Keratinocyte (primary cell): ENCODE measurements around the gene WNT4. TPM values are rescaled to one million over a fixed set of nuclear protein-coding genes. Genes with fewer than 3 reads are reported as not detected.

Experiments used
- DNase-seq: peaks from one replicate; pipeline ENCODE4 v3.0.0-alpha.2; 2011; ENCODE audit warnings: low read depth, missing footprints, low spot score
- FAIRE-seq: peaks from 2 replicates; lab custom pipeline; 2011; peaks lifted over from hg19 to GRCh38; lab: Jason Lieb, UNC
- H2AFZ ChIP-seq: 2 replicates; pipeline ENCODE4 v1.6.0; 2012; ENCODE audit warnings: low read length, control low read depth, inconsistent platforms; ENCODE audit not compliant: control insufficient read depth
- H3K27ac ChIP-seq: 2 replicates; pipeline ENCODE4 v1.5.1; 2011; ENCODE audit warnings: low read length; ENCODE audit not compliant: control insufficient read depth, insufficient read depth
- H3K27me3 ChIP-seq: 3 replicates; pipeline ENCODE4 v1.6.0; 2011; ENCODE audit warnings: low read length; ENCODE audit not compliant: control insufficient read depth, insufficient read depth; ENCODE audit errors: extremely low read depth
- H3K36me3 ChIP-seq, 2 experiments: 2 replicates in 1 of 2; 3 replicates in 1 of 2; pipeline ENCODE4 v1.5.1; 2011; ENCODE audit warnings: low read length in 2 of 2, mild to moderate bottlenecking in 1 of 2; ENCODE audit not compliant: control insufficient read depth in 2 of 2, insufficient read depth in 2 of 2; ENCODE audit errors: extremely low read depth in 1 of 2
- H3K4me1 ChIP-seq: 3 replicates; pipeline ENCODE4 v1.5.1; 2011; ENCODE audit warnings: low read length; ENCODE audit not compliant: control insufficient read depth, insufficient read depth; ENCODE audit errors: extremely low read depth
- H3K4me2 ChIP-seq: 3 replicates; pipeline ENCODE4 v1.6.0; 2011; ENCODE audit warnings: low read depth, low read length; ENCODE audit not compliant: control insufficient read depth, insufficient read depth; ENCODE audit errors: extremely low read depth
- H3K4me3 ChIP-seq, 3 experiments: fragments of 200-600 bp in 1 of 3; sonication (generic) in 1 of 3; 2 replicates in 2 of 3; 3 replicates in 1 of 3; pipeline ENCODE4 v1.5.1; 2011 to 2016; ENCODE audit warnings: low read length in 3 of 3, mild to moderate bottlenecking in 3 of 3, control low read depth in 2 of 3, inconsistent platforms in 1 of 3, low read depth in 1 of 3, mixed read lengths in 1 of 3, mixed run types in 1 of 3, moderate library complexity in 1 of 3; ENCODE audit not compliant: control insufficient read depth in 2 of 3, insufficient read depth in 2 of 3; ENCODE audit errors: extremely low read depth in 1 of 3
- H3K79me2 ChIP-seq: 2 replicates; pipeline ENCODE4 v1.6.0; 2012; ENCODE audit warnings: low read length; ENCODE audit not compliant: control insufficient read depth, insufficient read depth
- H3K9ac ChIP-seq: 3 replicates; pipeline ENCODE4 v1.6.0; 2011; ENCODE audit warnings: low read length; ENCODE audit not compliant: control insufficient read depth, insufficient read depth; ENCODE audit errors: extremely low read depth
- H3K9me1 ChIP-seq: 3 replicates; pipeline ENCODE4 v1.6.0; 2011; ENCODE audit warnings: low read length; ENCODE audit not compliant: control insufficient read depth, insufficient read depth; ENCODE audit errors: extremely low read depth
- H3K9me3 ChIP-seq: 2 replicates; pipeline ENCODE4 v1.5.1; 2012; ENCODE audit warnings: low read depth, low read length; ENCODE audit not compliant: control insufficient read depth
- H4K20me1 ChIP-seq: 3 replicates; pipeline ENCODE4 v1.6.0; 2011; ENCODE audit warnings: low read length; ENCODE audit not compliant: control insufficient read depth, insufficient read depth; ENCODE audit errors: extremely low read depth
- EZH2 ChIP-seq: IDR thresholded peaks from one replicate; pipeline ENCODE4 v1.6.1; 2012; ENCODE audit warnings: inconsistent platforms, mild to moderate bottlenecking, low read length, moderate library complexity
- dilution Hi-C: fragments of 300-500 bp; cut with MboI; formaldehyde crosslinking; loops from one replicate; pipeline ENCODE4 v1.7.0; 2020; ENCODE audit warnings: low sequenced_read_pairs; ENCODE audit not compliant: extremely low pct_ligation_motif_present
- polyA plus RNA-seq, 5 experiments: library from polyadenylated mRNA; depleted of rRNA in 3 of 5; stranded (reverse) in 3 of 5; stranded (forward) in 1 of 5; unstranded in 1 of 5; fragments of >200 nt; gene quantifications; 1 replicate in 1 of 5; 2 replicates in 3 of 5; 3 replicates in 1 of 5; pipeline versions ENCODE4 v1.2.1 to v1.2.3, GENCODE V29; 2011 to 2012; ENCODE audit warnings: missing spikeins in 2 of 5, low read depth in 1 of 5, low replicate concordance in 1 of 5
- TF ChIP-seq, protein P1 (sequence below), 3 experiments: IDR thresholded peaks in 1 of 3; conservative IDR thresholded peaks in 1 of 3; optimal IDR thresholded peaks in 1 of 3; 2 replicates in 2 of 3; 3 replicates in 1 of 3; pipeline versions ENCODE3 to v1.5.1; 2011; ENCODE audit warnings: low read length in 3 of 3, mild to moderate bottlenecking in 3 of 3, moderate library complexity in 2 of 3, control low read depth in 1 of 3, inconsistent platforms in 1 of 3; ENCODE audit not compliant: insufficient read depth in 2 of 3; ENCODE audit errors: extremely low read depth in 1 of 3

The WNT4 gene
- polyA plus RNA-seq, 1 donor (not counting 4 experiments of a cell fraction or from before 2014, with no cell fraction given) = 2.6 TPM

DNA sequence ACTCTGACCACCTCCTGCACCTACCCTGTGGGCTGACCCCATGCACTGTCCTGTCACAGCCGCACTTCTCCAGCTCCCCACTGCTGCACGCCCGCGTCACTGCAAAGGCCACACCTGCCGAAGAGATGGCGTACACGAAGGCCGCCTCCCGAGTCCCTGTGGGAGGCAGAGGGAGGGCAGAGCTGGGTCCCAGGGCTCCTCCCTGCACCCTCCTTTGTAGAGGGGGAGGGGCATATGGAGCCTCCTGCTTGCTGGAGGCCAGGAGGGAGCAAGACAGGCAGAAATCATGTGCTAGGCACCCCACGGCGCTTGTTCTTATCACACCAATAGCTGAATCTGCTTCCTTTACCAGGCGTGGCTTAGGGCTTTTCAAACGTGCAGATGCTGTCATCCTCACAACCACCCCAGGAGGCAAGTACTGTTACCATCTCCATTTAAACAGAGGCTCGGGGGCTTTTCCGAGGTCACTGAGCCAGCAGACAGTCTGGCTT, 21.4 kb downstream of the WNT4 start:
- dilution Hi-C loops = no loop called here
- peaks cover 33% of the 10 kb centered on the region for H4K20me1 ChIP-seq
- H3K36me3 ChIP-seq = peaks cover 6 to 11% of the 10 kb centered on the region in 2 experiments
- no peak overlapping the region for H3K9ac ChIP-seq
- H3K9me3 ChIP-seq = no peaks in the 10 kb centered on the region
- H3K4me2 ChIP-seq = no peak overlapping the region
- no peak overlapping the region for H3K27ac ChIP-seq
- no peaks in the 10 kb centered on the region for H3K27me3 ChIP-seq
- TF ChIP-seq, protein P1, sequence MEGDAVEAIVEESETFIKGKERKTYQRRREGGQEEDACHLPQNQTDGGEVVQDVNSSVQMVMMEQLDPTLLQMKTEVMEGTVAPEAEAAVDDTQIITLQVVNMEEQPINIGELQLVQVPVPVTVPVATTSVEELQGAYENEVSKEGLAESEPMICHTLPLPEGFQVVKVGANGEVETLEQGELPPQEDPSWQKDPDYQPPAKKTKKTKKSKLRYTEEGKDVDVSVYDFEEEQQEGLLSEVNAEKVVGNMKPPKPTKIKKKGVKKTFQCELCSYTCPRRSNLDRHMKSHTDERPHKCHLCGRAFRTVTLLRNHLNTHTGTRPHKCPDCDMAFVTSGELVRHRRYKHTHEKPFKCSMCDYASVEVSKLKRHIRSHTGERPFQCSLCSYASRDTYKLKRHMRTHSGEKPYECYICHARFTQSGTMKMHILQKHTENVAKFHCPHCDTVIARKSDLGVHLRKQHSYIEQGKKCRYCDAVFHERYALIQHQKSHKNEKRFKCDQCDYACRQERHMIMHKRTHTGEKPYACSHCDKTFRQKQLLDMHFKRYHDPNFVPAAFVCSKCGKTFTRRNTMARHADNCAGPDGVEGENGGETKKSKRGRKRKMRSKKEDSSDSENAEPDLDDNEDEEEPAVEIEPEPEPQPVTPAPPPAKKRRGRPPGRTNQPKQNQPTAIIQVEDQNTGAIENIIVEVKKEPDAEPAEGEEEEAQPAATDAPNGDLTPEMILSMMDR (optimal IDR thresholded peaks at IDR 0.05 in 1 of 3, IDR thresholded peaks at IDR 0.05 in 1 of 3, conservative IDR thresholded peaks at IDR 0.05 in 1 of 3; ENCODE audit: extremely low read depth in 1 of 3, insufficient read depth in 2 of 3, low read length in 3 of 3) = no peak
- no peak for TF ChIP-seq EZH2
- peaks cover 4% of the 10 kb centered on the region for H3K4me1 ChIP-seq
- H2AFZ ChIP-seq = no peak overlapping the region
- DNase-seq (no peak), FAIRE-seq (no peak)
- H3K9me1 ChIP-seq = peaks cover 7% of the 10 kb centered on the region
- H3K79me2 ChIP-seq = no peaks in the 10 kb centered on the region
- no peak overlapping the region for H3K4me3 ChIP-seq

DNA sequence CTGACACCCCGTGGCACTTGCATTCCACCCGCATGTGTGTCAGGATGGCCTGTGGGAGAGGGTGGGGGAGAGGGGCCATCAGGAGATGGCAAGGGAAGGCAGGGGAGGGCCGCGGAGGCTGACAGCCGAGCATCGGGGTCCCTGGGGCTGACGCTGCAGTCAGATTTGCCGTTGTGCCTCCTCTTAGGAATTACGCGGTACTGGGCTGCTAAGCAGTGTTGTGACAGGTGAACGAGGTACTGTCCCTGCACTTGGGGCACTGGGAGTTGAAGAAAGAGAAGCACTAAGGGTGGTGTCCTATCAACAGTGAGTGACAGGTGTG, 22.5 kb downstream of the WNT4 start:
- Histone ChIP-seq H3K27ac (no peak overlapping the region), H3K4me1 (peaks cover 4% of the 10 kb centered on the region), H3K36me3 (peaks cover 6 to 16% of the 10 kb centered on the region in 2 experiments), H3K9me3 (no peaks in the 10 kb centered on the region), H3K9me1 (peaks cover 7% of the 10 kb centered on the region), H4K20me1 (peaks cover 30% of the 10 kb centered on the region), H3K4me2 (no peak overlapping the region), H3K9ac (no peak overlapping the region), H2AFZ (no peak overlapping the region), H3K4me3 (no peak overlapping the region), H3K79me2 (no peaks in the 10 kb centered on the region), H3K27me3 (no peaks in the 10 kb centered on the region)
- dilution Hi-C loops = no loop called here
- DNase-seq = no peak
- TF ChIP-seq, protein P1 (optimal IDR thresholded peaks at IDR 0.05 in 1 of 3, IDR thresholded peaks at IDR 0.05 in 1 of 3, conservative IDR thresholded peaks at IDR 0.05 in 1 of 3; ENCODE audit: extremely low read depth in 1 of 3, insufficient read depth in 2 of 3, low read length in 3 of 3) = no peak
- no peak for TF ChIP-seq EZH2
- no peak for FAIRE-seq
